A549 (cell line): ENCODE results near the gene MELK. TPM values are rescaled to one million over a fixed set of nuclear protein-coding genes. Genes with fewer than 3 reads are reported as not detected.

Experiments
- ATAC-seq, 2 experiments: fragments of 200-7000 bp in 1 of 2; fragments of >200 bp in 1 of 2; cut with Nextera tagmentation in 1 of 2; cut with Tn5 transposase in 1 of 2; 3 replicates each; pipeline versions ENCODE4 v1.8.0 to v1.9.1; 2018 to 2020; ENCODE audit warnings: mild to moderate bottlenecking in 1 of 2, moderate library complexity in 1 of 2
- CTCF ChIA-PET: fragments of 300-600 bp; sonication (Branson Sonifier 250); formaldehyde crosslinking; extraction: SDS; loops from one replicate; lab custom pipeline; 2021; ENCODE audit warnings: antibody characterized with exemption, inconsistent platforms; lab: Yijun Ruan, JAX
- POLR2A ChIA-PET: fragments of 350-600 bp; formaldehyde crosslinking; extraction: SDS; loops from one replicate; lab custom pipeline; 2021; ENCODE audit warnings: antibody characterized with exemption, inconsistent platforms; lab: Yijun Ruan, JAX
- DNase-seq, 2 experiments: peaks; one replicate each; pipeline versions ENCODE4 v3.0.0 to v3.0.0-alpha.2; 2011 to 2016; ENCODE audit warnings: low read depth in 1 of 2, low spot score in 1 of 2
- FAIRE-seq: peaks from 2 replicates; lab custom pipeline; 2011; peaks lifted over from hg19 to GRCh38; lab: Jason Lieb, UNC
- H3K27ac ChIP-seq, 2 experiments: fragments of >200 bp; sonication (Bioruptor Twin); formaldehyde crosslinking; 3 replicates each; pipeline ENCODE4 v1.5.1; 2016 to 2017
- H3K4me1 ChIP-seq: fragments of >200 bp; sonication (Bioruptor Twin); formaldehyde crosslinking; 3 replicates; pipeline ENCODE4 v1.6.1; 2016
- H3K4me2 ChIP-seq: fragments of >200 bp; sonication (Bioruptor Twin); formaldehyde crosslinking; 3 replicates; pipeline ENCODE4 v1.6.1; 2016
- H3K4me3 ChIP-seq: fragments of >200 bp; sonication (Bioruptor Twin); formaldehyde crosslinking; 3 replicates; pipeline ENCODE4 v1.5.1; 2016
- H3K9me3 ChIP-seq: fragments of >200 bp; sonication (Bioruptor Twin); formaldehyde crosslinking; 3 replicates; pipeline ENCODE4 v1.6.1; 2016
- EHF ChIP-seq: fragments of 250-450 bp; sonication (Bioruptor Pico); IDR thresholded peaks from 2 replicates; pipeline ENCODE4 v1.5.0; 2020; ENCODE audit warnings: mild to moderate bottlenecking
- EP300 ChIP-seq, 2 experiments: fragments of >200 bp; sonication (Bioruptor Twin); formaldehyde crosslinking; IDR thresholded peaks; 2 replicates in 1 of 2; 3 replicates in 1 of 2; pipeline ENCODE4 v1.6.1; 2016 to 2017
- HOXB13 ChIP-seq: fragments of 250-450 bp; sonication (Bioruptor Pico); IDR thresholded peaks from 2 replicates; pipeline ENCODE4 v1.5.0; 2020; ENCODE audit warnings: low read depth, mild to moderate bottlenecking, moderate library complexity
- JUNB ChIP-seq: fragments of >200 bp; sonication (Bioruptor Twin); formaldehyde crosslinking; IDR thresholded peaks from 2 replicates; pipeline ENCODE4 v1.6.1; 2016
- KDM1A ChIP-seq: fragments of 200-600 bp; sonication (generic); IDR thresholded peaks from 2 replicates; pipeline ENCODE4 v1.6.1; 2016; ENCODE audit warnings: low read depth, mild to moderate bottlenecking
- KDM5A ChIP-seq: fragments of 200-600 bp; sonication (generic); IDR thresholded peaks from 2 replicates; pipeline ENCODE4 v1.6.1; 2016; ENCODE audit warnings: antibody characterized with exemption, mild to moderate bottlenecking
- MAFK ChIP-seq: fragments of 450-650 bp; IDR thresholded peaks from 2 replicates; pipeline ENCODE4 v1.6.1; 2014; ENCODE audit not compliant: partially characterized antibody
- MYC ChIP-seq: IDR thresholded peaks from 2 replicates; pipeline ENCODE4 v1.6.1; 2012; ENCODE audit warnings: mild to moderate bottlenecking, inconsistent platforms, low read length, improper control_type of control experiment, borderline replicate concordance
- NFE2L2 ChIP-seq: fragments of 150-350 bp; conservative IDR thresholded peaks from 2 replicates; pipeline ENCODE4 v1.6.1; 2014; ENCODE audit warnings: low read length
- NPAS2 ChIP-seq: fragments of 250-450 bp; sonication (Bioruptor Pico); IDR thresholded peaks from 2 replicates; pipeline ENCODE4 v1.8.0; 2022; ENCODE audit warnings: mild to moderate bottlenecking, moderate library complexity, borderline replicate concordance
- NR3C1 ChIP-seq: fragments of >200 bp; sonication (Bioruptor Twin); formaldehyde crosslinking; IDR thresholded peaks from 3 replicates; pipeline ENCODE4 v1.6.1; 2017
- POLR2AphosphoS2 ChIP-seq: conservative IDR thresholded peaks from 2 replicates; pipeline ENCODE4 v1.6.1; 2012; ENCODE audit warnings: low read length, improper control_type of control experiment, inconsistent platforms
- RAD21 ChIP-seq, 2 experiments: fragments of >200 bp in 1 of 2; sonication (Bioruptor Twin) in 1 of 2; formaldehyde crosslinking in 1 of 2; IDR thresholded peaks in 1 of 2; conservative IDR thresholded peaks in 1 of 2; 2 replicates in 1 of 2; 3 replicates in 1 of 2; pipeline ENCODE4 v1.6.1; 2012 to 2018; ENCODE audit warnings: inconsistent platforms in 1 of 2
- RARB ChIP-seq: fragments of 250-450 bp; sonication (Bioruptor Pico); IDR thresholded peaks from 2 replicates; pipeline ENCODE4 v1.8.0; 2021; ENCODE audit warnings: mild to moderate bottlenecking, moderate library complexity
- RCOR1 ChIP-seq: fragments of 150-350 bp; IDR thresholded peaks from 2 replicates; pipeline ENCODE4 v1.6.1; 2014; ENCODE audit warnings: antibody characterized with exemption, low read length, low read depth
- RFX5 ChIP-seq: fragments of 450-650 bp; IDR thresholded peaks from 2 replicates; pipeline ENCODE4 v1.7.1; 2014; ENCODE audit warnings: antibody characterized with exemption, mild to moderate bottlenecking, moderate library complexity
- RNF2 ChIP-seq: fragments of 200-600 bp; sonication (generic); IDR thresholded peaks from 2 replicates; pipeline ENCODE4 v1.6.1; 2016; ENCODE audit warnings: low read depth, mild to moderate bottlenecking, antibody characterized with exemption, moderate library complexity, borderline replicate concordance
- SMC3 ChIP-seq: fragments of >200 bp; sonication (Bioruptor Twin); formaldehyde crosslinking; IDR thresholded peaks from 3 replicates; pipeline ENCODE4 v1.6.1; 2018; ENCODE audit warnings: inconsistent platforms
- SREBF2 ChIP-seq: fragments of 450-650 bp; IDR thresholded peaks from 2 replicates; pipeline ENCODE4 v1.6.1; 2014; ENCODE audit warnings: mild to moderate bottlenecking, moderate library complexity
- ZC3H11A ChIP-seq: fragments of 450-650 bp; IDR thresholded peaks from 2 replicates; pipeline ENCODE4 v1.6.1; 2014; ENCODE audit warnings: antibody characterized with exemption, mild to moderate bottlenecking
- ZFP36 ChIP-seq: fragments of 450-650 bp; IDR thresholded peaks from 2 replicates; pipeline ENCODE4 v1.6.1; 2014; ENCODE audit warnings: borderline replicate concordance; ENCODE audit not compliant: partially characterized antibody
- ZSCAN20 ChIP-seq: fragments of 250-450 bp; sonication (Bioruptor Pico); IDR thresholded peaks from 2 replicates; pipeline ENCODE4 v1.8.0; 2022; ENCODE audit warnings: mild to moderate bottlenecking, moderate library complexity
- WGBS: methylation state at CpG from one replicate; pipeline ENCODE4 v1.1.6; 2017; ENCODE audit errors: missing lambda C conversion rate; 5-methylcytosine and 5-hydroxymethylcytosine counted together
- polyA plus RNA-seq, 4 experiments: library from polyadenylated mRNA; depleted of rRNA in 3 of 4; stranded (reverse); fragments of >200 nt; fragmentation: RNase III in 1 of 4; extraction: RNeasy Plus Mini Kit Qiagen cat#74134 plus additional on column Dnase treatment in 1 of 4; gene quantifications; 2 replicates in 3 of 4; 3 replicates in 1 of 4; pipeline ENCODE4 v1.2.3, GENCODE V29; 2011 to 2017
- TF ChIP-seq, protein P1 (sequence below): IDR thresholded peaks from 2 replicates; pipeline ENCODE4 v1.6.1; 2012; ENCODE audit warnings: low read depth, borderline replicate concordance
- TF ChIP-seq, protein P2 (sequence below): fragments of 200-600 bp; sonication (generic); IDR thresholded peaks from 2 replicates; pipeline ENCODE4 v1.6.1; 2016; ENCODE audit warnings: antibody characterized with exemption, mild to moderate bottlenecking, moderate library complexity
- TF ChIP-seq, protein P3 (sequence below): fragments of >200 bp; sonication (Bioruptor Twin); formaldehyde crosslinking; IDR thresholded peaks from 3 replicates; pipeline ENCODE4 v1.6.1; 2016
- TF ChIP-seq, protein P4 (sequence below): fragments of >200 bp; sonication (Bioruptor Twin); formaldehyde crosslinking; IDR thresholded peaks from 2 replicates; pipeline ENCODE4 v1.6.1; 2016
- TF ChIP-seq, protein P5 (sequence below): fragments of >200 bp; sonication (Bioruptor Twin); formaldehyde crosslinking; IDR thresholded peaks from 3 replicates; pipeline ENCODE4 v1.5.1; 2016
- TF ChIP-seq, protein P6 (sequence below): IDR thresholded peaks from 2 replicates; pipeline ENCODE4 v1.6.1; 2012

Gene MELK
- polyA plus RNA-seq, 2 of the 4 experiments (the other 2 are of a cell fraction), result 72.7 to 92.4 TPM

DNA sequence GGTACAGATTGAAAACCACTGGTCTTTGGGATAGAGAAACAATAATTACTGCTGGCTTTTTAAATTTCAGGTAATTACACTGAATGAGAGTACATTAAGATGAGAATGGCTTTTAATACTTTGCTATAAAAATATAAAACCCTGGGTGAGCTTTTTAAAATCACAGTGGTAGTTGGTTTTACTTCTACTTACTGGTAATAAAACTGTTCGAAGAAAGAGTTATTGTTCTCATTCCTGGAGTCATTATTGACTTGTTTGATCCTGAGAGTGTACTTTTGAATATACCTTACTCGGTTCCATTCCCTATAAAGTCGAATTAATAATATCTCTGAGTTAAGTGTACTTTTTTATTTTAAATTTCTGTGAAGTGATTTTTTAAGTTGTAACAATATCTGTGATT is 21.5 kb downstream of the MELK start:
- 94% methylated on average over 3 of the region's 3 CpGs for WGBS
- Histone ChIP-seq H3K4me1 (no peaks in the 10 kb centered on the region), H3K9me3 (no peaks in the 10 kb centered on the region), H3K4me3 (no peak overlapping the region), H3K27ac (no peak overlapping the region), H3K4me2 (no peak overlapping the region)
- TF ChIP-seq, protein P1, sequence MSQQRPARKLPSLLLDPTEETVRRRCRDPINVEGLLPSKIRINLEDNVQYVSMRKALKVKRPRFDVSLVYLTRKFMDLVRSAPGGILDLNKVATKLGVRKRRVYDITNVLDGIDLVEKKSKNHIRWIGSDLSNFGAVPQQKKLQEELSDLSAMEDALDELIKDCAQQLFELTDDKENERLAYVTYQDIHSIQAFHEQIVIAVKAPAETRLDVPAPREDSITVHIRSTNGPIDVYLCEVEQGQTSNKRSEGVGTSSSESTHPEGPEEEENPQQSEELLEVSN, result no peak
- no peak for TF ChIP-seq RNF2
- FAIRE-seq (no peak), DNase-seq (no peak), ATAC-seq (no peak)
- CTCF ChIA-PET, result interaction anchor here (0.9 to 1.2 kb wide), 3 partner anchors 11 to 187 kb away, joined by 3 read pairs; no protein-coding TSS in a partner anchor
- POLR2A ChIA-PET, result no interaction called here

DNA sequence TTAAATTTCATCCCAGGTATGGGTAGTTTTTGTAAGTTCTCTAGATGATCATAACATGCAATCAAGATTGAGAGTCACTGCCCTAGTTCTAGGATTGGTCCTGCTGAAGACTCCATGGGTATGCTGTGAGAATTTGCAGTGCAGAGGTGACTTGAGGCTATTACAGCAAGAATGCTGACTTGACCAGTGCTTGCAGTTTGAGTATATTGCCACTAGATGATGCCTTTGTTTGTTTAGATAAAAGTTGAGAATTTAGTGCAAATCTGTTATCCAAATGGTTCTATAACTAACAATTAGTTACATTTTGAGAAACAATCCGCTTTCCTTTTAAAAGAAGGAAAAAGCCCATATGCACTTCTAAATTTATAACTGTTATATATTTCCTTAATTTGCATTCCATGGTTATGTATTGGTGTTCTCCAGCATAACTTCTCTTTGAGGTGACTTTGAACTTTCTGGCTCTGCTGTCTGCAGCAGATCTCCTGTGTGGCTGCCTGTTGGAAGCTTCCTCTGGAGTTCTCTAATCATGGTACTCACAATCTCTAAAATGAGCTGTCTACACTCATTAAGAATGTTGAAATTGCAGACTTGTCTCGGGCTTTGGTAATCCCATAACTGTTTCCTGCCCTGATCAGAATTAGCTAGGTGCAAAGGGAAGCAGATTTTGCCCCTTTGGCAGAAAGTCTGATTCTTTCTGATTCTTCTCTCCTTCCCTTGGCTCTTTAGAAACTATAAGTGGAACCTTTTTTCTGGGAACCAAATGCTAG is 24.9 kb downstream of the MELK start:
- peak; percentile 73 to 78 for DNase-seq
- WGBS, result 87% methylated on average over 2 of the region's 2 CpGs
- CTCF ChIA-PET, result interaction anchor here (0.6 to 2.8 kb wide), 21 partner anchors 9 to 695 kb away, joined by 3 to 18 read pairs (median 4); no protein-coding TSS in a partner anchor
- TF ChIP-seq MYC (no peak), SREBF2 (no peak), NPAS2 (CRISPR knock-in tag) (no peak), RARB (CRISPR knock-in tag) (no peak), KDM5A (no peak), SMC3 (peak; percentile 24; the same call in 1 of the 3 replicates), RFX5 (no peak), JUNB (no peak), HOXB13 (no peak), ZSCAN20 (CRISPR knock-in tag) (no peak), ZC3H11A (no peak), RAD21 (conservative IDR thresholded peaks at IDR 0.05 in 1 of 2, IDR thresholded peaks at IDR 0.05 in 1 of 2) (peak; percentile 18 to 27; a peak in 2 of 5 replicates), EHF (no peak), EP300 (IDR thresholded peaks at IDR 0.05) (no peak), NFE2L2 (no peak), NR3C1 (no peak), ZFP36 (no peak), MAFK (peak; percentile 81), KDM1A (no peak), POLR2AphosphoS2 (no peak), RCOR1 (no peak)
- TF ChIP-seq, protein P2, sequence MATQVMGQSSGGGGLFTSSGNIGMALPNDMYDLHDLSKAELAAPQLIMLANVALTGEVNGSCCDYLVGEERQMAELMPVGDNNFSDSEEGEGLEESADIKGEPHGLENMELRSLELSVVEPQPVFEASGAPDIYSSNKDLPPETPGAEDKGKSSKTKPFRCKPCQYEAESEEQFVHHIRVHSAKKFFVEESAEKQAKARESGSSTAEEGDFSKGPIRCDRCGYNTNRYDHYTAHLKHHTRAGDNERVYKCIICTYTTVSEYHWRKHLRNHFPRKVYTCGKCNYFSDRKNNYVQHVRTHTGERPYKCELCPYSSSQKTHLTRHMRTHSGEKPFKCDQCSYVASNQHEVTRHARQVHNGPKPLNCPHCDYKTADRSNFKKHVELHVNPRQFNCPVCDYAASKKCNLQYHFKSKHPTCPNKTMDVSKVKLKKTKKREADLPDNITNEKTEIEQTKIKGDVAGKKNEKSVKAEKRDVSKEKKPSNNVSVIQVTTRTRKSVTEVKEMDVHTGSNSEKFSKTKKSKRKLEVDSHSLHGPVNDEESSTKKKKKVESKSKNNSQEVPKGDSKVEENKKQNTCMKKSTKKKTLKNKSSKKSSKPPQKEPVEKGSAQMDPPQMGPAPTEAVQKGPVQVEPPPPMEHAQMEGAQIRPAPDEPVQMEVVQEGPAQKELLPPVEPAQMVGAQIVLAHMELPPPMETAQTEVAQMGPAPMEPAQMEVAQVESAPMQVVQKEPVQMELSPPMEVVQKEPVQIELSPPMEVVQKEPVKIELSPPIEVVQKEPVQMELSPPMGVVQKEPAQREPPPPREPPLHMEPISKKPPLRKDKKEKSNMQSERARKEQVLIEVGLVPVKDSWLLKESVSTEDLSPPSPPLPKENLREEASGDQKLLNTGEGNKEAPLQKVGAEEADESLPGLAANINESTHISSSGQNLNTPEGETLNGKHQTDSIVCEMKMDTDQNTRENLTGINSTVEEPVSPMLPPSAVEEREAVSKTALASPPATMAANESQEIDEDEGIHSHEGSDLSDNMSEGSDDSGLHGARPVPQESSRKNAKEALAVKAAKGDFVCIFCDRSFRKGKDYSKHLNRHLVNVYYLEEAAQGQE, result no peak
- TF ChIP-seq, protein P3, sequence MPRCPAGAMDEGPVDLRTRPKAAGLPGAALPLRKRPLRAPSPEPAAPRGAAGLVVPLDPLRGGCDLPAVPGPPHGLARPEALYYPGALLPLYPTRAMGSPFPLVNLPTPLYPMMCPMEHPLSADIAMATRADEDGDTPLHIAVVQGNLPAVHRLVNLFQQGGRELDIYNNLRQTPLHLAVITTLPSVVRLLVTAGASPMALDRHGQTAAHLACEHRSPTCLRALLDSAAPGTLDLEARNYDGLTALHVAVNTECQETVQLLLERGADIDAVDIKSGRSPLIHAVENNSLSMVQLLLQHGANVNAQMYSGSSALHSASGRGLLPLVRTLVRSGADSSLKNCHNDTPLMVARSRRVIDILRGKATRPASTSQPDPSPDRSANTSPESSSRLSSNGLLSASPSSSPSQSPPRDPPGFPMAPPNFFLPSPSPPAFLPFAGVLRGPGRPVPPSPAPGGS, result no peak
- TF ChIP-seq, protein P4, sequence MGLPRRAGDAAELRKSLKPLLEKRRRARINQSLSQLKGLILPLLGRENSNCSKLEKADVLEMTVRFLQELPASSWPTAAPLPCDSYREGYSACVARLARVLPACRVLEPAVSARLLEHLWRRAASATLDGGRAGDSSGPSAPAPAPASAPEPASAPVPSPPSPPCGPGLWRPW, result no peak
- TF ChIP-seq, protein P5, sequence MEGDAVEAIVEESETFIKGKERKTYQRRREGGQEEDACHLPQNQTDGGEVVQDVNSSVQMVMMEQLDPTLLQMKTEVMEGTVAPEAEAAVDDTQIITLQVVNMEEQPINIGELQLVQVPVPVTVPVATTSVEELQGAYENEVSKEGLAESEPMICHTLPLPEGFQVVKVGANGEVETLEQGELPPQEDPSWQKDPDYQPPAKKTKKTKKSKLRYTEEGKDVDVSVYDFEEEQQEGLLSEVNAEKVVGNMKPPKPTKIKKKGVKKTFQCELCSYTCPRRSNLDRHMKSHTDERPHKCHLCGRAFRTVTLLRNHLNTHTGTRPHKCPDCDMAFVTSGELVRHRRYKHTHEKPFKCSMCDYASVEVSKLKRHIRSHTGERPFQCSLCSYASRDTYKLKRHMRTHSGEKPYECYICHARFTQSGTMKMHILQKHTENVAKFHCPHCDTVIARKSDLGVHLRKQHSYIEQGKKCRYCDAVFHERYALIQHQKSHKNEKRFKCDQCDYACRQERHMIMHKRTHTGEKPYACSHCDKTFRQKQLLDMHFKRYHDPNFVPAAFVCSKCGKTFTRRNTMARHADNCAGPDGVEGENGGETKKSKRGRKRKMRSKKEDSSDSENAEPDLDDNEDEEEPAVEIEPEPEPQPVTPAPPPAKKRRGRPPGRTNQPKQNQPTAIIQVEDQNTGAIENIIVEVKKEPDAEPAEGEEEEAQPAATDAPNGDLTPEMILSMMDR, result peak; percentile 57
- TF ChIP-seq, protein P6, sequence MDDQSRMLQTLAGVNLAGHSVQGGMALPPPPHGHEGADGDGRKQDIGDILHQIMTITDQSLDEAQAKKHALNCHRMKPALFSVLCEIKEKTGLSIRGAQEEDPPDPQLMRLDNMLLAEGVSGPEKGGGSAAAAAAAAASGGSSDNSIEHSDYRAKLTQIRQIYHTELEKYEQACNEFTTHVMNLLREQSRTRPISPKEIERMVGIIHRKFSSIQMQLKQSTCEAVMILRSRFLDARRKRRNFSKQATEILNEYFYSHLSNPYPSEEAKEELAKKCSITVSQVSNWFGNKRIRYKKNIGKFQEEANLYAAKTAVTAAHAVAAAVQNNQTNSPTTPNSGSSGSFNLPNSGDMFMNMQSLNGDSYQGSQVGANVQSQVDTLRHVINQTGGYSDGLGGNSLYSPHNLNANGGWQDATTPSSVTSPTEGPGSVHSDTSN, result no peak

More for the DNA sequence above, 24.9 kb downstream of the MELK start:
- no peaks in the 10 kb centered on the region for H3K9me3 ChIP-seq
- H3K4me1 ChIP-seq, result no peaks in the 10 kb centered on the region
- POLR2A ChIA-PET, result no interaction called here
- no peak overlapping the region for H3K4me3 ChIP-seq
- no peak overlapping the region for H3K4me2 ChIP-seq
- FAIRE-seq, result no peak
- no peak overlapping the region for H3K27ac ChIP-seq
- peak; percentile 97 to 99 for ATAC-seq
